NCI-H748 (cell line): ENCODE measurements around the gene SARS1.

Experiments
- DNase-seq: peaks from one replicate; lab custom pipeline; 2025; ENCODE audit not compliant: unreplicated experiment; lab: John Stamatoyannopoulos, UW

SARS1 gene

GRCh38 chr1:109248797-109249629 is 35.3 kb downstream of the SARS1 start, which contains the start of gene CELSR2:
Gene CELSR2 (plus strand): TSS chr1:109249539. CDS start chr1:109250080, 541 bp downstream.
- peak; percentile 88 for DNase-seq

- peak; percentile 57 for DNase-seq
Observed at GRCh38 chr1:109249654-109250401, 36.1 kb downstream of the SARS1 start.

- no peak for DNase-seq
Observed at GRCh38 chr1:109250454-109251276, 36.9 kb downstream of the SARS1 start.

GRCh38 chr1:109251277-109252166 is 37.8 kb downstream of the SARS1 start:
- DNase-seq: no peak

GRCh38 chr1:109252167-109252892 is 38.6 kb downstream of the SARS1 start:
- no peak for DNase-seq

GRCh38 chr1:109252893-109253802 is 39.4 kb downstream of the SARS1 start:
- DNase-seq: peak; percentile 23

GRCh38 chr1:109253803-109254620 is 40.3 kb downstream of the SARS1 start:
- DNase-seq: peak; percentile 23

- peak; percentile 50 for DNase-seq
Observed at GRCh38 chr1:109254621-109255096, 40.9 kb downstream of the SARS1 start.

DNA sequence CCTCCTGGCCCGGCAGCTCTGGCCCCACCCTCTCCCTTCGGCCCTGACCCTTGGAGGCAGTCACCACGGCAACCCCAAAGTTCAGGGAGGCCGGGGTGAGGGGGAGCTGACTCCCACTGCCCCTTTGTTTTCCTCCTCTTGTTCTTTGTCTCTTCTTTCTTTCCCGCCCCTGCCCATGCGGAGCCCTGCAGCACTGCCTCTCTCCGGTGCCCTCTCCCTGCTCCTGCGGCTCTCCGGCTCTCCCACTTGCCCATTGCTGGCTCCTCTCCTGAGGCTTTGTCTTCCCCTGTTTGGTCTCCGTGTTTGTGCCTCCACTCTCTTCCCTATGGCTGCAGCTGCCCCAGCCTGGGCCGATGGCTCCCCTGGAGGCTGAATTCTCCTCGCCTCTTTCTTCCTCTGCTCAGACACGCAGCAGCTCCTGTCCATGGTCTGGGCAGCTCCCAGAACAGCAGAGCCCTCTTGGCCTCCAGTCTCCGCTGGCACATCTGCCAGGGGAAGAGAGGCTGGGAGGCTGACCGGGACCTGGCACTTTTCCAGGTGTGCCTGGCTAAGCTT is 41.5 kb downstream of the SARS1 start:
- DNase-seq: no peak

- no peak for DNase-seq
Observed at GRCh38 chr1:109255678-109256077, 42.0 kb downstream of the SARS1 start.

DNA sequence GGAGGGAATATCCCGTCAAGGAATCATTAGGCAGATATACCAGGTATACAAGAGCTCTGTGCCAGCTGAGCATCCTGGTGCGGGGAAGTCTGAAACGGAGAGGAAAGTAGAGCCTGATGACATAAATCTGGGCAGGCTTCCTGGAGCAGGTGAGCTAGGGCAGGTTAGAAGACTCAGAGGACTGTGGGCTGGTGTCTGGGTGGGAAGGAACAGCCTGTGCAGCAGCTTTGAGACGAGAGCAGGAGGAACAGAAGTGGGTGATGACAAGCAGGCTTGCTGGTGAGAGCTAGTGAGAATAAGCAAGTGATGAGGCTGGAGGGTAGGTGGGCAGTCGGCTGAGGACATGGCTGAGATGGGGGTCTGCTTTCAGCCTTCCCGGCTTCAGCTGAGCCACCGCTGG is 42.4 kb downstream of the SARS1 start:
- no peak for DNase-seq

- DNase-seq: no peak
Observed at GRCh38 chr1:109256971-109257681, 43.4 kb downstream of the SARS1 start.

- no peak for DNase-seq
Observed at GRCh38 chr1:109257682-109258421, 44.1 kb downstream of the SARS1 start.

- DNase-seq: no peak
Observed at GRCh38 chr1:109258481-109259466, 45.1 kb downstream of the SARS1 start.
